GM12874 (cell line): ENCODE measurements around the gene MFGE8.

ENCODE experiments used
- TF ChIP-seq, protein P1 (sequence below): IDR thresholded peaks from 2 replicates; pipeline ENCODE4 v1.5.1; 2011; ENCODE audit warnings: low read depth, mild to moderate bottlenecking, control low read depth, low read length, moderate library complexity; ENCODE audit not compliant: insufficient read depth

Gene MFGE8

DNA sequence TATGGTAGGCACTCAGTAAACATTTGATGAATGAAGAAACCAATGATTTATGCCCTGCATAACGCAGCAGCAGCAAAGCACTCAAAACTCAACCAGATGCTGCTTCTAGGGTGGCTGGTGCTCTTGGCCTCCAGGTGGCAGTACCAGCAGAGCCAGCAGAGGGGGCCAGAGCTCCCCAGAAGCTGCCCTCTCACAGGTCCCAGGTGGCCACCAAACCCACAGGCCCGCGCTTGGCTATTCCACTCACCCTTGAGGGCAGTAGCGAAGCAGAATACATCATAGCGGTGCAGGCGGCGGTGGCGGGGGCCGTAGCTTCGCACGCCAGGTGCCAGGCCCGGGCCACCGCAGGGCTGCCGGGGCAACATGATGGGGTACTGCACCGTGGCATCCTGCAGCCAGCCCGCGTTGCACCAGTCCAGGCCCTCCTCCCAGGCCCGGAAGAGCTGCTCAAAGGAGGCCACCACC is 34.4 kb downstream of the MFGE8 start:
- TF ChIP-seq, protein P1, sequence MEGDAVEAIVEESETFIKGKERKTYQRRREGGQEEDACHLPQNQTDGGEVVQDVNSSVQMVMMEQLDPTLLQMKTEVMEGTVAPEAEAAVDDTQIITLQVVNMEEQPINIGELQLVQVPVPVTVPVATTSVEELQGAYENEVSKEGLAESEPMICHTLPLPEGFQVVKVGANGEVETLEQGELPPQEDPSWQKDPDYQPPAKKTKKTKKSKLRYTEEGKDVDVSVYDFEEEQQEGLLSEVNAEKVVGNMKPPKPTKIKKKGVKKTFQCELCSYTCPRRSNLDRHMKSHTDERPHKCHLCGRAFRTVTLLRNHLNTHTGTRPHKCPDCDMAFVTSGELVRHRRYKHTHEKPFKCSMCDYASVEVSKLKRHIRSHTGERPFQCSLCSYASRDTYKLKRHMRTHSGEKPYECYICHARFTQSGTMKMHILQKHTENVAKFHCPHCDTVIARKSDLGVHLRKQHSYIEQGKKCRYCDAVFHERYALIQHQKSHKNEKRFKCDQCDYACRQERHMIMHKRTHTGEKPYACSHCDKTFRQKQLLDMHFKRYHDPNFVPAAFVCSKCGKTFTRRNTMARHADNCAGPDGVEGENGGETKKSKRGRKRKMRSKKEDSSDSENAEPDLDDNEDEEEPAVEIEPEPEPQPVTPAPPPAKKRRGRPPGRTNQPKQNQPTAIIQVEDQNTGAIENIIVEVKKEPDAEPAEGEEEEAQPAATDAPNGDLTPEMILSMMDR = peak; percentile 82

DNA sequence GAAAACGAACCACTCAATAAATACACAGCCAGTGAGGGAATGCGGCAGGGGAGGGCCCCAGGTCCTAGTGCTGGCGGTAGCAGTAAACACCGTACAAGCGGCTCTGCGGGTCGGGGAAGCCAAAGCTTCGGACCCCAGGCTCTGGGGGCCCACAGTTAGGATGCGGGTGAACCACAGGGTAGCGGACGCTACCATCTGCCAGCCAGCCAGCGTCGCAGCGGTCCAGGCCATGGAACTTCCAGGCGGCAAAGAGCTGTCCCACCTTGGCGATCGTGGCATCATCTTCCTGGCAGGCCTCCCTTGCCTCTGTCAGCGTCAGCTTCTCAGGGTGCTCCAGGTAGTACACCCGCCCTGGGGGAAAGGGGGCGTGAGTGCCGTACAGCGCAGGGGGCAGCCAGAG is 35.3 kb downstream of the MFGE8 start:
- TF ChIP-seq, protein P1 = no peak

DNA sequence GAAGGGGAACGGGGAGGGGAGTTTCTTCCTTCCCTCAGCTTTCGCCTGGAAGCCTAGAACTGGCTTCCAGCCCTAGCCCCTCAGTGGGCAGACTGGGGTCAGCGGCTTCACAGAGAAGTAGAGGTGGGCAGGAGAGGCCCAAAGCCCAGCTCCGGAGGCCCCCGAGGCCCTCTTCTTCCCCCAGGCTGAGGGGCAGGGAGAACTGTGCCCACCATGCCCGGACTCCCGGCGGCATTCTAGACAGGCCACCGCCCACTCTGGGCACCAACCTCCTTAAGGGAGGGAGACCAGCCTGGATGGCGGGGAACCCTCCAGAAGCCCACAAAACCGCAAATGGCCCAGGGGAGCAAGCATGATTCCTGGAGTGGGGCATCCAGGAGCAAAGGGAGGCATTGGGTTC is 35.8 kb downstream of the MFGE8 start:
- TF ChIP-seq, protein P1 = no peak

DNA sequence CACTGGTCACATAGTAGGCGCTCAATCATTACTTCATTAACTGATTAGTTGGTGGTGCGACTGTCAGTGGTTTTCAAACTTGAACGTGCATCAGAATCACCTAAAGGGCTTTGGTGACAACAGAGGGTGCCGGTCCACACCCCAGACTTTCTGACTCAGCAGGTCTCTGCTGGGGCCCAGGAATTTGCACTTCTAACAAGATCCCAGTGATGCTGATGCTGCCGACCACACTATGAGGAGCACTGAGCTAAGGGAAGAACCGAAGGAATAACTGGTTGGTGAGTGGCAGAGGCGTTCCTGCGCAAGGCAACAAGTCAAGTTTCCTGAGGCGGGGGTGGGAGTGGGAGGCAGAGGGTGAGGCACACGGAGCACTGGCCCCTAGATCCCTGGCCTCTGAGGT is 36.6 kb downstream of the MFGE8 start:
- TF ChIP-seq, protein P1 = no peak

DNA sequence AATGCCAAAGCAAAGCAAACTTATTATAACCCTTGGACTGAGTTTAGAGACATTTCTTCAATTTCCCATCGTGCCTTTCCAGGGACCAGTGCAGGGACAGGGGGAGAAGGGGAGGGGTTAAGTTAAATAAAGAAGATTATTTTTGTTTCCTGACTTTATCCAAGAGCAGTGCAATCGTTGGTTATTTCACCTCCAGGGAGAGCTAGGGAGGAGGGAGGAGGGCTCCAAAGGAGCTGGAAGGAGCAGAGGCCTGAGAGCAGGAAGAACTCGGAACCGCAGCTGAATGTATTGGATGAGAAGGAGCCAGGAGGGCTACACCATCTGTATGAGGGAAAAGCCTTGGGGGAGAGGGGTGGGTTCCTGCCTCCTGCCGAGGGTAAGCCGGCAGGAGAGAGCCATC is 38.5 kb downstream of the MFGE8 start:
- TF ChIP-seq, protein P1 = no peak

DNA sequence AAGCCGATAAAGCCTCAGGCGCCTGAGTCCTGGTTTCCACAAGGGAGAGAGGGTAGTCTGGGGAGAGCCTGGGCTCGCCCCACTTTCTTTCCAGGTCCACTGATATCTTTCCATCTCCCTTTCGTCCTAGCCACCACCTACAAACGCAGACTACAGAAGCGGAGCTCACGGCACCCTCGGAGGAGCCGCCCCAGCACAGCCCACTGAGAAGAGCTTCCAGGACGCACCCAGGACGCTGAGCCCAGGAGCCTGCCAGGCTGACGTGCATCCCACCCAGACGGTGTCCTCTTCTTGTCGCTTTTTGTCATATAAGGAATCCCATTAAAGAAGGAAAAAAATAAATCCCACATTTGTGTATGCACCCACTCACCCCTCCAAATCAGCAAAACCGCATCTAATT is 38.9 kb downstream of the MFGE8 start:
- TF ChIP-seq, protein P1 = no peak

DNA sequence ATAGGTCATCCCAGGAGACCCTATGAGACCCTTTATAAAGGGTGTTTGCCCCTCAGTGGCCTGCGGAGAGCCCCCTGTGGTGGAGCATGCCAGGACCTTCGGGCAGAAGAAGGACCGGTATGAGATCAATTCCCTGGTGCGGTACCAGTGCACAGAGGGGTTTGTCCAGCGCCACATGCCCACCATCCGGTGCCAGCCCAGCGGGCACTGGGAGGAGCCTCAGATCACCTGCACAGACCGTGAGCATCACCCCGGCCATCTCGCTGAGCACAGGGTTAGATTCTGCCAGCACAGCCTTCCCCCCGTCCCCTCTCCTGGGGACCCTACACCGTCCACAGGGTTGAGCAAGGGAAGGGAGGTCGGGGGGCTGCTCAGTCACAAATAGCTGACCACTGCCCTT is 39.4 kb downstream of the MFGE8 start:
- TF ChIP-seq, protein P1 = no peak

DNA sequence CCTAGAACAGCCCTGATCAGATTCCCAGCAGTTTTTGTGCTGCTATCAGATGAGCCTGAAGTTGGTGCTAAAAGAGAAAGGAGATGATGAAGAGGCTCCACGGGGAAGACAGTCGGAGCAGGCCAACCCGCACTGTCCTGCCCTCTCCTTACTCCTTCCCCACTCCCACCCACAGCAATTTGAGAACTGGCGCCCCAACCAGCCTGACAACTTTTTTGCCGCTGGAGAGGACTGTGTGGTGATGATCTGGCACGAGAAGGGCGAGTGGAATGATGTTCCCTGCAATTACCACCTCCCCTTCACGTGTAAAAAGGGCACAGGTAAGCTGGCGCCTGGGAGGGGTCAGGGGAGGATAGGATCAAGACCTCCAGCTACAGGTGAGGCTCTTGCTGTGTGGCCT is 40.5 kb downstream of the MFGE8 start:
- TF ChIP-seq, protein P1 = no peak
